ENCODE measurements around the gene MAD1L1.
"Not testable (repeated sequence)": the region's sequence is repeated elsewhere in the genome, so short reads cannot be mapped to it uniquely, and the experiment has no call there.

Gene MAD1L1

DNA sequence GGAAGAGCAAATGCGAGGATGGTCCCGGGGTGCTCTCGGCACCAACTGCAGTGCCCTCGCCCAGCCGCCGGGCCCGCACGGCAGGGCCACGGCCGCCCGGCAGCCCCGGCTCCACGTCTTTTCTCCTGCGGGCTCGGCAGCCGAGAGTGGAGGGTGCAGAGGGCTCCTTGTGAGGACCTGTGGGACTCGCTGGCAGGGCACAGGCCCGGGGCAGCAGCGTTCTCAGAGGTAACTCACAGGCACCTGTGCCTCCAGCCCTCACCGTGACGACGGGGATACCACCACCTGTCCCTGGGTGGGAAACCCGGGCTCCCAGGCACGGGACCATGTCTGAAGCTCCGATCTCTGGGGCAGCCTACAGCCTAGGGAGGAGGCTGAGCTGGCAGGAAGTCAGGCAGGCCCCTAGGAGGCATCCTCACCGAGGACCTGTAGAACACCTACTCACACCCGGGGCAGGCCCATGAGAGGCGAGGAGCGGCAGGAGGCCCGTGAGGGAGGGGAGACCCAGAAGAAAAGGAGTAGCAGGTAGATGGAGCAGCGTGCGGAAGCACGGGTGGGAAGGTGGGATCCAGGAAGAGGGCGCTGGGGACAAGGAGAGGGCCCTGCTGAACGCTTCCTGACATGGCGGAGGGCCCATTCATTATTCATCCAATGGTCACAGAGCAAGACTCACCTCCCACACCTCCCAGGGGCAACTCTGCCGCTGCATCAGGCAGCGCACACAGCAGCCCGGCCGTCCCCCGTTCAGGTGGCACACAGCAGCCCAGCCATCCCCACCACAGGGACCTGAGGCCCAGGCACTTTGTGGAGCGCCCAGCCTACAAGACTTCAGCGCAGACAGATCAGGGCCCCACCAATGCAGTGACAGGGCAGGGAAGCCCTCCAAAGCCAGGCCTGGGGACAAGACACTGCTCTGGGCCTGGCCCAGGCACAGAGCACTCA, 244.9 kb downstream of the MAD1L1 start:
- no peak for DNase-seq (ENCODE audit: low read depth in 3 of 3)

DNA sequence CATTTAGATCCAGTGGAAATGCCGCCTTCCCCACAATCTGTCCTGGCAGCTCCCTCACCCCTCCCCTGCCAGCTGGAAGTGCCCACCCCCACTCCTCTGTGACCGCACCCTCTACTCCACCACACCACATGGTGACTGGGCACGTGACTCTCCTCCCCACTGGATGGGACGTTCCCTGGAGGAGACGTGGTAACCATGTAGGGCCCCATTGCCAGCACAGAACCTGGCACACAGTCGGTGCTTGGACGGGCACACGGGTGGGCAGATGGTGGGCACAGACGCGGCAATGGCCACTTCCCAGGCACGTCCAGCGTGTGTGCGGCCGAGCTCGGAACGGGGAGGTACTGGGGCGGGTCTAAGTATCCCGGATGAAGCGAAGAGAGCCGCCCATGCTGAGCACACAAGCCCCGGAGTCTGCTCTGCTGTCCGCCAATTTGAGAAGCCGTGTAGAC, 245.6 kb downstream of the MAD1L1 start:
- DNase-seq (ENCODE audit: low read depth in 3 of 3): no peak

DNA sequence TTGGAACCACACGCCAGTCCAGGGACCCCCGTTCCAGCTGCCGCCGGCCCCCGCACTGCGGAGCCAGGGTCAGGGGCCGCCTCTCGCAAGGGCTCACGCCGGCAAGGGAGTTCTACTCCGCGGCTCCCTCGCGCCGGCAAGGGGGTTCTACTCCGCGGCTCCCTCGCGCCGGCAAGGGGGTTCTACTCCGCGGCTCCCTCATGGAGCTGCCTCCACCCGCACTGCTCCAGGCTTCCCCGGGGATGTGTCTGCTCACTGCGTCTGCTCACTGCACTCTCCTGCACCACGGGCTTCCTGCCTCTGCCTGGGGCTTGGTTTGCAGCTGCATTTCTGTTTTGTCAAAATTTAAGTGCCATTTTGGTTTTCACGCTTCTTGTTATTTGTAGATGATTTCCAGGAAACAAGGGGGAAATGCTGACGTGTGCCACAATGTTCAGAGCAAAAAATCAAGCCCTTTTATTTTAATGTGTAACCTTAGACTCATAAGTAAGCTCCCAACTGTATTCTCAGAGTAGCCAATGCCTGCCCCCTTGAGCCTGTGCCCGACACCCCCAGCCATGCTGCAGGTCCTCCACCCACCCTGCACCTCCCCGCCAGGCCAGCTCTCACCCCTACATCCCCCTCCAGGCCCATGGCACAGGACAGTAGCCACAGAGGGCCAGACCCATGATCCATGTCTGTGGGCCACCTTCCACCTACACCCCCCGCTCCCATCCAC, 246.2 kb downstream of the MAD1L1 start:
- no peak for DNase-seq (ENCODE audit: low read depth in 3 of 3)

DNA sequence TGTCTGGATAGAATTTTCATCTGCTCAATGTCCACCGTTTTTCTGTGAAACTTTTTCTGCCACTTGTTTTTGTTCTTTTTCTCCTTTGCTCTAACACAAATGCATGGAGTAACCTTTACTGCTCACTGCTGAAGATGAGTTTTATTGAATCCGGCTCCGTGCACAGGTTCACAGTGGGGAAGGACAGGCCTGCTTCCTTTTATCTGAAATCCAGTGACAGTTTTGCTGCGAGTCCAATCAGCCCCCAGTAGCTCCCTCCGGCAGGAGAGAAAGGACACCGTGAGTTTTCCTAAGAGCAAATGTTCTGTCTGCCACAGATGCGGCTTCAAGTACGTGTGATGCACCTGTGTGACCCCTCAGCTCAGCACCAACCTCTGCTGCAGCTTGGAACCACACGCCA, 246.8 kb downstream of the MAD1L1 start:
- no peak for DNase-seq (ENCODE audit: low read depth in 3 of 3)

DNA sequence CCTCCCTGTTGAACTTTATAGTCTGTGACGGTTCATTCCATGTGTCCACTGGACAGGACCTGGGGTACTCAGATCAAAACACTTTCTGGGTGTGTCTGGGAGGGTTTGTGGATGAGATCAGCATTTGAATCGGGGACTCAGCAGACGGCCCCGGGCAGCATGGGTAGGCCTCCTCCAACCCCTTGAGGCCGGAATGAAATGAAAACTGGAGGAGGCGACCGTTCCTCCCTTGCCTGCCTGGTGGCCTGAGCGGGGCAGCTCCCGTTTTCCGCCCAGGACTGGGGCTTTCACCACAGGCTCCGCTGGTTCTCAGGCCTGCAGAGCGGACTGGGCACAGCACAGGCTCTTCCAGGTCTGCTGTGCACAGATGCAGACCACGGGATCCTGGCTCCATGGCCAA, 247.7 kb downstream of the MAD1L1 start:
- no peak for DNase-seq (ENCODE audit: low read depth in 3 of 3)

DNA sequence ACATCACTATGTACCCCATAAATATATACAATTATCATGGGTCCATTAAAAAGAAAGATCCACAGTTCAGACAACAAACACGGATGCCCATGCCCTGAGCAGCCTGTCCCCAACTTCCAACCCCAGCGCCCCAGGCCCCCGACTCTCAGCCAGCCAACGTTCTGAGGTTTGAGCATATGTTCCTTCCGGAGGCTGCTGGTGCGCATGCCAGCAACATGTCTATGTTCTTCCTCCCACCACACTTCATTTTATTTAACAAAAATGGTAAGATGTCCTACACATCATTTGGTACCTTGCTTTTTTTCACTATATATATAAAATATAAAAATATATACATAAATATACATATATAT, 250.9 kb downstream of the MAD1L1 start:
- DNase-seq (ENCODE audit: low read depth in 3 of 3): no peak

DNA sequence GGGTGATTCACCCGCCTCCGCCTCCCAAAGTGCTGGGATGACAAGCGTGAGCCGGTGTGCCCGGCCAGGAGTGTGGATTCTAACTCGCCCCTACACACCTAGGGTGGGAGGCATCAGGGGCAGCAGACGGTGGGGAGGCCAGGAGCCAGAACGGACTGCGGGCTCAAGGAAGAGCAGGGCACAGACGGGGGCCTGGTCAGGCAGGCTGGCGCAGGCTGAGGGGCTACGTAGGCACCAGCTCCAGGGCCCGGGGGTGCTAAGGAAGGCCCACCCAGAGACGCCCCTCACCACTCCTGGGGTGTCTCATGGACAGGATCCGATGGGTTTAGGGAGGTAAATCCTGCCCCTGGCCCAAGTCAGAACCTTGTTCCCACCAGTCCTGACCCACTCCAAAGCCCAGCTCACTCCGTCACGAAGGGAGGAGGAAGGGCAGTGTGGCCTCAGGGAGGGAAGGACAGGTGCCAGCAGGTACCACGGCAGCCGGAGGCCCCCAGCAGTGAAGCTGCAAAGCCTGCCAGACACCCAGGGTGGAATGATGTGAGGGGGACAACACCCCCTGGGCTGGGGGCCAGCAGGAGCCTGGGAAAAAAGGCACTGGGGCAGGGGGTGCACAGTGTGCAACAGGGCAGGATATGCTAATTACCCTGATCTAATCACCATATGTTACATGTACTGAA, 251.4 kb downstream of the MAD1L1 start:
- DNase-seq (ENCODE audit: low read depth in 3 of 3): no peak

DNA sequence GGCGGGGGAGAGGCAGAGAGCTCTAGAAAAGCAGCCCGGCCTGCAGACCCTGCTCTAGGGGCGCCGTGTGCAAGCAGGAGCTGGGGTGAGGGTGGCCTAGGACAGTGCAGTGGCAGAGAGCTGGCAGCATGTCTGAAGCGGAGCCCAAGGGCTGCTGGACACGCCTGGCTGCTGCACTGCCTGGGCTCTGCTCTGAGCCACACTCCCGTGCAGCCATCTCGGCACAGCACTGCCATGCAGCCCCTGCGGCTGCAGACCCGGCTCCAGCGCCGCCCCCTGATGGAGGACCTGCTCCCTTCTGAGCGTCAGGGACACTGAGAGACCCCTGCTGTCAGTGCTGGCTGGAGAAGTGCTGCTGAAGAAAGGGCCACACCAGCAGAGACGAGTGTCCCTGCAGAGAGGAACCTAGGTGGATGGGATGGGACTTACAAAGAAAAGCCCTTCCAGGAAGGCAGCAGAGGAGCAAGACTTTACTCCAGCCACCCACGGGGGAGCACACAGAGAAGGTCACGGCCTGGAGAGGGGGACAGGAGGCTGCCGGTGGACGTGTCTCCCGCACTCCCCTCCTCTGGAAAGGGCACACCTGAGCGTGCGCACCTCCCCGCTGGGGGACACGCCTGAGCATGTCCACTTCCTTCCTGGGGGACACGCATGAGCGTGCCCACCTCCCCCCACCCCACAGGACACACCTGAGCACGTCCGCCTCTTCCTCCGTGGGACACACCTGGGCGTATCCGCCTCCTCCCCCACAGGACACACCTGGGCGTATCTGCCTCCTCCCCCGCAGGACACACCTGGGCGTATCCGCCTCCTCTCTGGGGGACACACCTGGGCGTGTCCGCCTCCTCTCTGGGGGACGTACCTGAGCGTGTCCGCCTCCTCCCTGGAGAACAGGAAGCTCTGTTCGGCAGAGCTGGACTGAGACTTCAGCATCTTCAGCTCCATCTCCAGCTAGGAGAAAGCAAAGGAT, 252.9 kb downstream of the MAD1L1 start:
- no peak for DNase-seq (ENCODE audit: low read depth in 3 of 3)

DNA sequence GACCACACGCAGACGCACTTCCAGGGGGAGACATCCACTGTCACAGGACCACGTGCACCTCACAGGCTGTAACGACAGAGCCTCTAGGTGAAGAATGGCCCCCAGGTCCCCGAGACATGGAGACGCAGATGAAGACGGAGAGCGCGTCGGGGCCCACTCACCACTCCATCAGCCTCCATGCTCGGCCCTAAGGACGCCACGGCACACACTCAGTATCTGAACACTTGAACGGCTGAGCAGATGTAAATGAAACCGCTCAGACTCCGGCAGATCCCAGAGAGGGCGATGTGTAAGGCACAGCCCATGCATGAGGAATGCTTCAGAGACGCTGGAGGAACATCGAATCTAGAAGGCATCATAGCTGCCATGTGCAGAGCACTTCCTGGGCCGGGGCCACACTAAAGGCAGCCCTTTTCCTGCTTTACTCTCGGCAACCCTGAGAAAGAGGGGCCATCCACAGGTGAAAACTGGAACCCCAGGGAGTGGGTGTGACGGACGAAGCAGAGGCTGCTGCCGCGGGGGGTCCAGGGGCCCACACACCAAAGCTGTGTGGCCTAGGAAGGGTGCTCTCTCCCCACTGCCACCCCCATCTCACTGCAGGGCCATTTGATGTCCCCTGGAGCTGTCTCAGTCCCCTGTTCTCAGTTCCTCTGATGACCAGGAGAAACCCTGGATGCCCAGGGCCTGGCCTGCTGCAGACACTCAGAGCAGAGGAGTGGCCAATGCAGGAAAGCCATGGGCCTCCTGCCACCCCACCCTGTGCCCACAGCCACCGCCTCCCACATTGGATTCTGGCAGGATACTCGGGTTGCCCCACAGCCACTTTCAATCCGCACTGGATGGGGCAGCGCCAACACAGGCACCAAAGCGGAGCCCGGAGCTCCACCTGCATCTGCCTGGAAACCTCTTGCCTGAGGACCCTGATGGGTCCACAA, 253.8 kb downstream of the MAD1L1 start:
- no peak for DNase-seq (ENCODE audit: low read depth in 3 of 3)

DNA sequence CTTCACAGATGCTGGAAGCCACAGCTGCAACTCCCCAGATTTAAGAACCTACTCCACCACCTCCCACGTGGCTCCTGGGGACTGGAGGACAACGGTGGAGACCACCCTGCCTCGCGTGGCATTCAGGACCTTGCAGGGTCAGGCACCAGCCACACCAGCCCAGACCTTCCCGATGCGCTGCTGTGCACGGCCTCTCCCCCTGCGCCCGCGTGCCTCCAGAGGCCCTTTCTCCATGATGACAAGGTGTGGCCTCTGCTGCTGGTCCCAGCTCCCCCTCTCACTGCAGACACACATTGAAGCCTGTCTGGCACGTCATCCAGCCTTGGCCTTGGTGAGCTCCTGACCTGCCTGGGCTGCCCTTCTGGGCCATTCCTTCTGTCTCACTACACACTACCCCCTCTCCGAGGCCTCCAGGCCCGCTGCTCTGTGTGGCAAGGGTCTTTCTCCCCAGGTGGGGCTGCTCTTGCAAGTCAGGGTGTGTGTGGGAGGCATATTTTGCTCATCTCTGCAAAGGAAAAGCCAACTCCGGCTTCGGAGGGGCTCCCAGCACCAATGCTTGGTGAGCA, 254.8 kb downstream of the MAD1L1 start:
- DNase-seq (ENCODE audit: low read depth in 3 of 3): no peak

DNA sequence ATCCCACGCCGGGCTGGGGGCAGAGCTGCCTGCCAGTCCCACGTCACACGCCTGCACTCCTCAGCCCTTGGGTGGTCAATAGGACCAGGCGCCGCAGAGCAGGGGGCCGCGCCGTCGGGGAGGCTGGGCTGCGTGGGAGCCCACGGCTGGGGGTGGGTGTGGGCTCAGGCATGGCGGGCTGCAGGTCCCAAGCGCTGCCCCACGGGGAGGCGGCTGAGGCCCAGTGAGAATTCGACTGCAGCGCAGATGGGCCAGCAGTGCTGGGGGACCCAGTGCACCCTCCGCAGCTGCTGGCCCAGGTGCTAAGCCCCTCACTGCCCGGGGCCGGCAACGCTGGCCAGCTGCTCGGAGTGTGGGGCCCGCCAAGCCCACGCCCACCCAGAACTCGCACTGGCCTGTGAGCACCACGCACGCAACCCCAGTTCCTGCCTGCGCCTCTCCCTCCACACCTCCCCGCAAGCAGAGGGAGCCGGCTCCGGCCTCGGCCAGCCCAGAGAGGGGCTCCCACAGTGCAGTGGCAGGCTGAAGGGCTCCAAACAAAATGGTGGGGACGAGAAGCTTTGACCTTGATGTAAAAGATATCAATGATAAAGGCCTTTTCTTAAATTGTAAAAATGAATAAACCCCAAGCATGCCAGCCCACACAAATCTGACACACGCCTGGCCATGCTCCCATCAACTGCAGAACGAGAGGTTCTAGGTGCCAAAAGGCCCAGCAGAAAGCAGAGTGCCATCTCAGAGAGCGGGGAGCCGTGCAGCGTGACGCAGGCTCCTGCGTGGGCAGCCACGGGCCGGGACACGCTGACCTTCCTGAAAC, 255.5 kb downstream of the MAD1L1 start:
- no peak for DNase-seq (ENCODE audit: low read depth in 3 of 3)

DNA sequence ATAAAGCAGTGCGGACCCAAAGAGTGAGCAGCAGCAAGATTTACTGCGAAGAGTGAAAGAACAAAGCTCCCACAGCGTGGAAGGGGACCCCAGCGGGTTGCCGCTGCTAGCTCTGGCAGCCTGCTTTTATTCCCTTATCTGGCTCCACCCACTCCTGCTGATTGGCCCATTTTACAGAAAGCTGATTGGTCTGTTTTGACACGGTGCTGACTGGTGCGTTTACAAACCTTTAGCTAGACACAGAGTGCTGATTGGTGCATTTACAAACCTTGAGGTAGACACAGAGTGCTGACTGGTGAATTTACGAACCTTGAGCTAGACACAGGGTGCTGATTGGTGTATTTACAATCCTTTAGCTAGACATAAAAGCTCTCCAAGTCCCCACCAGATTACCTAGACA, 256.2 kb downstream of the MAD1L1 start:
- not testable (repeated sequence) for DNase-seq (ENCODE audit: low read depth in 3 of 3)

DNA sequence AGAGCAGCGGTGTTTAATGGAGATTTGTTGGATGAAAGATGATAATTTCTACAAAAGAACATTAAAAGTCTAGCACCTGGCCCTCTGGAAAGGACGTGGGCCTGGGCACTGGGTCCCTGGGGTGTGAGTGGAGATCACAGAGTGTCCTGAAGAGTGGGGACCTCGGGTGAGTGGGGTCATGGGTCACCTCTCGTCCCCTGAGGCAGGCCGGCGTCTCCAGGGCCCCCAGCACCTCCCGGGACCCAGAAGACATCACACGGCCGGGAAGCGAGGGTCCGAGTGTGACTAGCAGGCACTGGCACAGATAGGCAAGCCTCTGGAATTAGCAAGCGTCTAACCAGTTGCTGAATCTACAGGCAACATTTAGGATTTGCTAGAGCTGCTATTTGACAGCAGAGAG, 257.2 kb downstream of the MAD1L1 start:
- DNase-seq (ENCODE audit: low read depth in 3 of 3): no peak

DNA sequence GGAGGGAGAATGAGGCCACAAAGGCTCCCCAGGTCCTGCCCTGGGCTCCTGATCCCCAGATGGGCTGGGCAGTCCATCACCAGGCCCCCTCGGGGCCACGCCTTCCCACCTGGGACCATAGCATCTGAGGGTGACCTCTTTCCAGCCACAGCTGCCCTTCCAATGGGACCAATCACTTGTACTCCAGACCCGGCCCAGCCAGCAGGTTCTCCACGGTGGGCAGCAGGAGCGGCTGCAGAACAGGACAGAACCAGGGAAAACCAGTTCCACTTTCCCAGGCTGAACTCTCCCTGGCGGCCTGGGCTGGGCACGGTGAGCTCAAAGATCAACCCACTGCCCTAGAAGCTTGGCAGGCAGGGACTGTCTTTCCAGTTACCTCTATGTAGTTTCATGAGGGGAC, 257.6 kb downstream of the MAD1L1 start:
- DNase-seq (ENCODE audit: low read depth in 3 of 3): no peak

DNA sequence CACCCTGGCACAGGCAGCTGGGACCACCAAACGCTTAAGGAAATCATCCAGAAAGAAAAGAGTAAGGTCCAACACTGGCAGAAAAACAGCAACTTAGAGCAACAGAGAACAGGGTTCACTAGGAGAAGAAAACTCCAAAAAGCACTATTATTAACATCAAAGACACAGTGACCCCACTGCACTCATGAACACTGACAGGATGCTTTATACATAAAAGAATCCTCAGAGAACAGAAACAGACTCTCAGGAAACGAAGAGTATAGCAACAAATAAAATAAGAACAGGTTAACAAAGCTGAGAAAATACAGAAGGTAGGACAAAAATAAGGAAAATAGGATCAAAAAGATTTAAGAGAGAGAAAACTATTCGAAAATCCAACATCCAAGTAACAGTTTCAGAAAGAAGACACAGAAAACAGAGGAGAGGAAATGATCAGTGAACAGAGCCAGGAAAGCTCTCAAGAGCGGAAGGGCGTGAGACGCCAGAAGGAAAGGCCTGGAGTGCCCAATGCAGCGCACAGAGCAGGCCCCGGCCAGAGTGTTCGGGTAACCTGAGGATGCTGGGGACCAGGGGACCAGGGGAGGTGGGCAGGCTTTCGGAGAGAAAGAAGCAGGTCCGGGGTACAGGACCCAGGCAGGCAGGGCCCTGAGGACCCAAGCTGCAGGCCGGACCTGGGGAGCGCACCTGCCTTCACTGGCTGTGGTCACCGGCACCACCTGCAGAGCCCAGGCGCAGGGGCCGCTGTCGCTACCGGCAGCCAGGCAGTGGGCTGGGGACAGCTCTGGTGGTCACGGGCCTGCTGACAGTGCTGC, 258.2 kb downstream of the MAD1L1 start:
- DNase-seq (ENCODE audit: low read depth in 3 of 3): no peak

DNA sequence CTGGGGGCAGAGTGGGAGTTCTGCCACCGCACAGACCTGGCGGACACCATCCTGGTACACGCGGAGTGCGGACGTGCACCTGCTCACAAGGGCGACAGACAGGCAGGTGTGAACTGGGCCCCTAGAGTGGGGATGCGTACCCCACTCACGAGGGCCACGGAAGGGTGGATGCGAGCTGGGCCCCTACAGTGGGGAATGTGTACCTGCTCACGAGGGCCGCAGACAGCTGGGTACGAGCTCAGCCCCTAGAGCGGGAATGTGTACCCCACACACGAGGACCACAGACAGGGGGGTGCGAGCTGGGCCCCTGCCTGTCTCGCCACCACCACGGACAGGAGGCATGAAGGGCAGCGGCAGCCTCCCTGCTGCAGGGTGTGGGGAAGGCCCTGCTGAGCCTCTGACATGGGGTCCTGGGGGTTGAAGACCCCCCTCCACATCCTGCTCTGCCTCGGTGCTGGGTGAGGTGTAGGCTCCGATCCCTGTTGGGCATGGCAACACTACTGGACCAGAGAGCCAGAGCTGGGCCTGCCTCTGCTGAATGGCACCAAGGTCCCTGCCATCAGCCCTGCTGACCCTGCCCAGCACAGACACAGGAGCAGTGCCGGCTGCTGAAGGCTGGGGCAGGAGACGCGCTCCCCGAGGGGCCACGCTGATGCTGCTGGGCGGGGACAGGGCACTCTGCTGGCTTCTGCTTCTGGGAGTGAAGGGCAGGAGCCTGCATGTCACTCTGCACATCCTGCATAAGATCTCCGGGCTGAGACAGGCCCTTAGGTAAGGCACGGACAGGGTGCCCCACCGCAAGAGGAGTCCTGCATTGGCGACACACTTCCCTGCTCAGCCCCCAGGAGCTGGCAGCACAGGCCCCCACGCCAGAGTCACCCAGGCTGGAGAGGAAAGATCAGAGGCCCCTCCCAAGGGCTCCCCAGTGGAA, 259.2 kb downstream of the MAD1L1 start:
- no peak for DNase-seq (ENCODE audit: low read depth in 3 of 3)

DNA sequence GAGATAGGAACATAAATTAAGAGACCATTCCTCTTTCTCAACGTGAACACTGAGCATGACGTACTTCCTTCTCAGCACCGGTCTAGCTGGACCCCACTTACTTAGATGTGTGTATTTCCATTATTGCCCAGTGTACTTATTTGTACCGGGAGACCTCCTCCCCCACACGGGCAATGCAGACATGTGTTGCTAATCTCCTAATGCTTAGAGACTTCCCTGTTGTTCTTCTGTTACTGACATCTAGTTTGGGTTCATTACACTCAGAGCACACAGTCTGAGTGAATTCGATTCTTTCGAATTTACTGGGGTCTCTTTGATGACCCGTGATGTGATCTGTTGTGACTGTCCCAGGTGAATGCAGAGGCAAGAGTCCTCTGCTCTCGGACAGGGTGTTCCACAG, 260.0 kb downstream of the MAD1L1 start:
- DNase-seq (ENCODE audit: low read depth in 3 of 3): no peak

Data from stimulated activated CD4-positive, alpha-beta T cell treated with anti-CD3 and anti-CD28 coated beads, TNF-alpha, amount 100 ng/mL, for 48 hours (primary cell).